Urinary bladder (tissue), 4 donors: ENCODE measurements around the gene WTAP. TPM values are rescaled to one million over a fixed set of nuclear protein-coding genes. Genes with fewer than 3 reads are reported as not detected.
"Not testable (repeated sequence)": the region's sequence is repeated elsewhere in the genome, so short reads cannot be mapped to it uniquely, and the experiment has no call there.

Source experiments
- DNase-seq: peaks from one replicate; pipeline ENCODE4 v3.0.0-alpha.2; 2015; ENCODE audit errors: extremely low spot score
- H3K27ac ChIP-seq: one replicate; pipeline ENCODE4 v1.5.1; 2013; ENCODE audit warnings: low read depth, mild to moderate bottlenecking, moderate library complexity
- H3K36me3 ChIP-seq: one replicate; pipeline ENCODE4 v1.6.1; 2013; ENCODE audit warnings: mild to moderate bottlenecking, moderate library complexity; ENCODE audit not compliant: insufficient read depth
- H3K4me1 ChIP-seq: one replicate; pipeline ENCODE4 v1.6.1; 2013; ENCODE audit warnings: mild to moderate bottlenecking, moderate library complexity; ENCODE audit not compliant: insufficient read depth
- H3K4me3 ChIP-seq: one replicate; pipeline ENCODE4 v1.5.1; 2013; ENCODE audit warnings: low read depth, low read length
- WGBS: extraction: QIAGEN DNeasy Blood & Tissue Kit; methylation state at CpG from one replicate; pipeline ENCODE4 v1.1.7; 2013; 5-methylcytosine and 5-hydroxymethylcytosine counted together
- polyA plus RNA-seq: library from polyadenylated mRNA; stranded (reverse); fragments of 200-250 nt; gene quantifications from one replicate; pipeline ENCODE4 v1.2.3, GENCODE V29; 2013
- total RNA-seq: library from RNA; depleted of rRNA; stranded (reverse); fragments of >200 nt; gene quantifications from one replicate; pipeline ENCODE4 v1.2.3, GENCODE V29; 2014
- donor health status: healthy with polysubstance abuse.
- donor health status: healthy.

The WTAP gene
- total and polyA plus RNA-seq, 2 donors, result 73.5 to 103 TPM

GRCh38 chr6:159712389-159712788 is 14.9 kb upstream of the WTAP start:
- DNase-seq, H3K27ac ChIP-seq, H3K36me3 ChIP-seq, H3K4me3 ChIP-seq, H3K4me1 ChIP-seq: not testable (repeated sequence)
- 93% methylated on average over 3 of the region's 3 CpGs for WGBS

GRCh38 chr6:159713984-159714383 is 13.3 kb upstream of the WTAP start:
- 92% methylated on average over 7 of the region's 7 CpGs for WGBS
- H3K36me3 ChIP-seq, result no peaks in the 10 kb centered on the region
- H3K4me3 ChIP-seq, result no peak overlapping the region
- DNase-seq, result no peak
- no peaks in the 10 kb centered on the region for H3K4me1 ChIP-seq
- H3K27ac ChIP-seq, result no peak overlapping the region

- Histone ChIP-seq H3K4me1 (no peaks in the 10 kb centered on the region), H3K4me3 (no peak overlapping the region), H3K36me3 (no peaks in the 10 kb centered on the region), H3K27ac (no peak overlapping the region)
- DNase-seq, result no peak
- 87% methylated on average over 5 of the region's 5 CpGs for WGBS
Observed at GRCh38 chr6:159714404-159714803, 12.9 kb upstream of the WTAP start.

- no peaks in the 10 kb centered on the region for H3K4me1 ChIP-seq
- H3K27ac ChIP-seq, result no peak overlapping the region
- no peaks in the 10 kb centered on the region for H3K36me3 ChIP-seq
- WGBS, result 81% methylated on average over 3 of the region's 3 CpGs
- no peak overlapping the region for H3K4me3 ChIP-seq
- no peak for DNase-seq
Observed at GRCh38 chr6:159715166-159715565, 12.1 kb upstream of the WTAP start.

GRCh38 chr6:159715605-159716004 is 11.7 kb upstream of the WTAP start:
- Histone ChIP-seq H3K36me3 (no peaks in the 10 kb centered on the region), H3K4me1 (no peaks in the 10 kb centered on the region), H3K27ac (no peak overlapping the region), H3K4me3 (no peak overlapping the region)
- WGBS, result 96% methylated on average over 3 of the region's 3 CpGs
- DNase-seq, result no peak

GRCh38 chr6:159716247-159717096 is 10.8 kb upstream of the WTAP start:
- Histone ChIP-seq H3K4me3 (no peak overlapping the region), H3K27ac (peak overlapping the region; percentile 85), H3K4me1 (no peaks in the 10 kb centered on the region), H3K36me3 (no peaks in the 10 kb centered on the region)
- DNase-seq, result no peak
- 56% methylated on average over 5 of the region's 5 CpGs for WGBS

GRCh38 chr6:159718634-159719033 is 8.7 kb upstream of the WTAP start:
- WGBS, result 63% methylated on average over 3 of the region's 3 CpGs
- no peak overlapping the region for H3K27ac ChIP-seq
- no peak for DNase-seq
- H3K4me1 ChIP-seq, result no peaks in the 10 kb centered on the region
- H3K4me3 ChIP-seq, result no peak overlapping the region
- no peaks in the 10 kb centered on the region for H3K36me3 ChIP-seq

- Histone ChIP-seq H3K27ac (no peak overlapping the region), H3K4me3 (no peak overlapping the region), H3K4me1 (no peaks in the 10 kb centered on the region), H3K36me3 (no peaks in the 10 kb centered on the region)
- DNase-seq, result no peak
- 95% methylated on average over 7 of the region's 7 CpGs for WGBS
Observed at GRCh38 chr6:159719287-159719686, 8.0 kb upstream of the WTAP start.

GRCh38 chr6:159720708-159721107 is 6.6 kb upstream of the WTAP start:
- Histone ChIP-seq H3K4me3 (no peak overlapping the region), H3K36me3 (no peaks in the 10 kb centered on the region), H3K4me1 (no peaks in the 10 kb centered on the region), H3K27ac (no peak overlapping the region)
- 70% methylated on average over 7 of the region's 7 CpGs for WGBS
- DNase-seq, result no peak

- 96% methylated on average over 3 of the region's 3 CpGs for WGBS
- not testable (repeated sequence) for DNase-seq, H3K4me3 ChIP-seq, H3K36me3 ChIP-seq, H3K4me1 ChIP-seq, H3K27ac ChIP-seq
Observed at GRCh38 chr6:159721981-159722380, 5.3 kb upstream of the WTAP start.

GRCh38 chr6:159722655-159723054 is 4.7 kb upstream of the WTAP start:
- H3K4me3 ChIP-seq, result no peak overlapping the region
- H3K36me3 ChIP-seq, result no peaks in the 10 kb centered on the region
- H3K27ac ChIP-seq, result no peak overlapping the region
- H3K4me1 ChIP-seq, result no peaks in the 10 kb centered on the region
- DNase-seq, result no peak

- Histone ChIP-seq H3K4me1 (no peaks in the 10 kb centered on the region), H3K36me3 (no peaks in the 10 kb centered on the region), H3K4me3 (no peak overlapping the region), H3K27ac (no peak overlapping the region)
- DNase-seq, result no peak
- 95% methylated on average over 2 of the region's 2 CpGs for WGBS
Observed at GRCh38 chr6:159723259-159723658, 4.0 kb upstream of the WTAP start.

- WGBS, result 93% methylated on average over 4 of the region's 4 CpGs
- Histone ChIP-seq H3K4me1 (no peaks in the 10 kb centered on the region), H3K27ac (no peak overlapping the region), H3K36me3 (no peaks in the 10 kb centered on the region), H3K4me3 (no peak overlapping the region)
- no peak for DNase-seq
Observed at GRCh38 chr6:159724778-159725177, 2.5 kb upstream of the WTAP start.

- not testable (repeated sequence) for H3K4me1 ChIP-seq, DNase-seq, H3K27ac ChIP-seq, H3K36me3 ChIP-seq, H3K4me3 ChIP-seq
- whole genome bisulfite sequencing, result 94% methylated on average over 3 of the region's 3 CpGs
Observed at GRCh38 chr6:159725208-159725607, 2.1 kb upstream of the WTAP start.
